Measurements from ENCODE around the gene BSND.

The BSND gene

DNA sequence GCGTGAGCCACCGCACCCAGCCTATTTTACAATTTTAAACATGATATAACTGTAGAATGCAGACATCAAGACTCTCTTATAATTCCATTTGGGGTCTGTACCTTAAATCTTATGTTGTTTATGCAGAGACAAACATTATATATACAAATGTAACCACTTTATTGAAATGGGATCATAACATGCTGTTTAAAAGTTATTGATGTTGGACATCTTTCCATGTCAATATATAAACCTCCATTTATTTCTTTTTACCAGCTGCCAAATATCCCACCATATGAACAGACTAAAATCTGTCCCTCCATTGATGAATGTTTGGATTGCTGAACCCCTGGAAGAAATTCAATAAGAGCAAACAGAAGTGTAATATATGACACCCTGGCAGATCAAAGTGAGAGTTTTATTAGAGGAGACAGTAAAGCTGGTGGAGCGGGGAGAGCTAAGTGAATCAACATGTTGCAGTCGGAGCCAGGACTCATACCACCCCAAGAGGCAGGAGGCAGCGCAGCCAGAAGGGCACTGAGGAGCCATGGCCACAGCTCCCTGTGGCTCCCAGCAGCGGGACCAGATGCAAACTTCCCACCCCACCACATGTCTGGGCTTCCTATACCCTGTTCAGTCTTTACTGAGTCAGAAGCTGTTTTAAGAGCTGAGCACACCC is 35.9 kb downstream of the BSND start:
- TF ChIP-seq, protein P1, sequence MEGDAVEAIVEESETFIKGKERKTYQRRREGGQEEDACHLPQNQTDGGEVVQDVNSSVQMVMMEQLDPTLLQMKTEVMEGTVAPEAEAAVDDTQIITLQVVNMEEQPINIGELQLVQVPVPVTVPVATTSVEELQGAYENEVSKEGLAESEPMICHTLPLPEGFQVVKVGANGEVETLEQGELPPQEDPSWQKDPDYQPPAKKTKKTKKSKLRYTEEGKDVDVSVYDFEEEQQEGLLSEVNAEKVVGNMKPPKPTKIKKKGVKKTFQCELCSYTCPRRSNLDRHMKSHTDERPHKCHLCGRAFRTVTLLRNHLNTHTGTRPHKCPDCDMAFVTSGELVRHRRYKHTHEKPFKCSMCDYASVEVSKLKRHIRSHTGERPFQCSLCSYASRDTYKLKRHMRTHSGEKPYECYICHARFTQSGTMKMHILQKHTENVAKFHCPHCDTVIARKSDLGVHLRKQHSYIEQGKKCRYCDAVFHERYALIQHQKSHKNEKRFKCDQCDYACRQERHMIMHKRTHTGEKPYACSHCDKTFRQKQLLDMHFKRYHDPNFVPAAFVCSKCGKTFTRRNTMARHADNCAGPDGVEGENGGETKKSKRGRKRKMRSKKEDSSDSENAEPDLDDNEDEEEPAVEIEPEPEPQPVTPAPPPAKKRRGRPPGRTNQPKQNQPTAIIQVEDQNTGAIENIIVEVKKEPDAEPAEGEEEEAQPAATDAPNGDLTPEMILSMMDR (IDR thresholded peaks at IDR 0.05): no peak
- Mint-ChIP-seq H3K9me3 (peaks cover 22% of the 10 kb centered on the region), H3K36me3 (ENCODE audit: low read depth) (peaks cover 12% of the 10 kb centered on the region), H3K4me3 (no peak overlapping the region), H3K27ac (peak overlapping the region; percentile 7), H3K4me1 (peaks cover 87% of the 10 kb centered on the region), H3K27me3 (ENCODE audit: low read depth, poor library complexity) (peaks cover 28% of the 10 kb centered on the region)
- DNase-seq: peak; percentile 56

DNA sequence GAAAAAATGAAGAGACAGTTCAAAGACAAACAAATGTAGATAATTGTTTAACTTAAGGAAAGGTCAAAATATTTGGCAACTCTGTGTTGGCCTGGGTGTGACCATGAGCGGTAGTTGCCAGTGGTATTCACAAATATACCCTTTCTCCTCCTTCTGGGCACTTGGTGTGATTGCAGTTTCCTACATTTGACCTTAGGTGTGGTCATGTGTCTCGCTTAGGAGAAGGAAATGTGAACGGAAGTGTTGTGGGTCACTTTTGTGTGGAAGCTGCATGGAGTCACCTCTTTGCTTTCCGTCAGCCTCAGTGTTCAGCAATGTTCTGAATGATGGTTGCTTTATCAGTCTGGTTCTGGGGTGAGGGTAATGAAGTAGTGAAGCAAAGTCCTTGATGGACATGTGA is 37.2 kb downstream of the BSND start:
- TF ChIP-seq, protein P1 (IDR thresholded peaks at IDR 0.05): no peak
- Mint-ChIP-seq H3K4me1 (peaks cover 86% of the 10 kb centered on the region), H3K36me3 (ENCODE audit: low read depth) (peaks cover 12% of the 10 kb centered on the region), H3K27ac (no peak overlapping the region), H3K4me3 (no peak overlapping the region), H3K27me3 (ENCODE audit: low read depth, poor library complexity) (peaks cover 37% of the 10 kb centered on the region), H3K9me3 (peaks cover 18% of the 10 kb centered on the region)
- no peak for DNase-seq

DNA sequence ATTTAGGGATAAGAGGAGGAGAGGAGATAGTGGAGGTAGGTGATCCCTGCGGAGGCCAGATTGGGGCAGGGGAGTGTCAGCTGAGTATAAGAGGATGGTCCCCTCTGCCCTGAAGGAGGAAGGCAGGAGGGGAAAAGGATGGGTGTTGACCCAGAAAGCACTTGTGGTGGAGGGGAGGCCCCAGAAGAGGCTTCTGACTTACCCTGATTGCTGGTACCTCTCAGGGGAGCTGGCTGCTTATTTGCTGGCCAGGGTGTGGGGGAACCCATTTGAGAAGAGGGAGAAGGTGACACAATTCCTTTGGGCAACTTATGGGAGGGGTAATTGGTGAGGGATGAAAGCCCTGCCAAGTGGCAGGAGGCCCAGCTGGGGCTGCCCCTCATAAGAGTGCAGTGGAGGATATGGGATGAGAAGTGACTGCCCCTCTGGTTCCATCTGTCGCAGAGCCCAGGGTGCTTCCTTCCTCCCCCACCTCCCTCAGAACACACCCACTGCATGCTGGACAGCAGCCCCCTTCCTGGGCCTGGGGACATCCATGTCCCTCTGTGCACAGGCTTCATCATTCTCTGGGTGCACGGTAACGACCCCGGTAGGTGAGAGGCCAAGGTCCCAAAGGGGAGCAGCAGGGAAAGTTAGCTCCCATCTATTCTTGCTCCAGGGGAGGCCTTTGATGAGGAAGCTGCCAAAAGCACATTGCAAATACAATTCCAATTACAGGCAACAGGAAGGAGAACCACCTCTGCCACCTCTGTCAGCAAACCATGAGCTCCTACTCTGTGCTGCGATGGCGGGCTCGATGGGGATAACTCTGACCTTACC is 39.2 kb downstream of the BSND start:
- TF ChIP-seq, protein P1 (IDR thresholded peaks at IDR 0.05): no peak
- H3K4me1 Mint-ChIP-seq: peaks cover 92% of the 10 kb centered on the region

GRCh38 chr1:55038552-55038838 is 39.8 kb downstream of the BSND start:
- peaks cover 88% of the 10 kb centered on the region for H3K4me1 Mint-ChIP-seq
- peaks cover under 1% of the 10 kb centered on the region for H3K9me3 Mint-ChIP-seq
- peaks cover 45% of the 10 kb centered on the region for H3K27me3 Mint-ChIP-seq (ENCODE audit: low read depth, poor library complexity)
- H3K36me3 Mint-ChIP-seq (ENCODE audit: low read depth): peaks cover 12% of the 10 kb centered on the region
- DNase-seq: no peak
- H3K4me3 Mint-ChIP-seq: no peak overlapping the region
- H3K27ac Mint-ChIP-seq: no peak overlapping the region
- TF ChIP-seq, protein P1 (IDR thresholded peaks at IDR 0.05): no peak

More for the DNA sequence above, 39.2 kb downstream of the BSND start:
- Mint-ChIP-seq H3K36me3 (ENCODE audit: low read depth) (peaks cover 15% of the 10 kb centered on the region), H3K9me3 (peaks cover 6% of the 10 kb centered on the region), H3K27ac (no peak overlapping the region), H3K4me3 (peak overlapping the region; percentile 11), H3K27me3 (ENCODE audit: low read depth, poor library complexity) (peaks cover 45% of the 10 kb centered on the region)
- DNase-seq: no peak

GRCh38 chr1:55038974-55039341 is 40.2 kb downstream of the BSND start:
- no peak for DNase-seq
- H3K36me3 Mint-ChIP-seq (ENCODE audit: low read depth): peaks cover 16% of the 10 kb centered on the region
- H3K4me3 Mint-ChIP-seq: peak overlapping the region; percentile 91
- no peak overlapping the region for H3K27ac Mint-ChIP-seq
- H3K4me1 Mint-ChIP-seq: peaks cover 87% of the 10 kb centered on the region
- peaks cover 45% of the 10 kb centered on the region for H3K27me3 Mint-ChIP-seq (ENCODE audit: low read depth, poor library complexity)
- TF ChIP-seq, protein P1 (IDR thresholded peaks at IDR 0.05): no peak
- no peaks in the 10 kb centered on the region for H3K9me3 Mint-ChIP-seq

Measured in nephron progenitor cell (in vitro differentiated cells).